GM21786 (cell line): ENCODE results near the gene DSCAML1.

Source experiments
- ATAC-seq: cut with Tn5 transposase; IDR thresholded peaks from one replicate; pipeline ENCODE4 v1.9.1; 2021; ENCODE audit not compliant: unreplicated experiment

Gene DSCAML1

GRCh38 chr11:117535201-117535849 is 261.7 kb downstream of the DSCAML1 start:
- ATAC-seq: no peak

GRCh38 chr11:117532568-117532967 is 264.4 kb downstream of the DSCAML1 start:
- no peak for ATAC-seq

- ATAC-seq: no peak
These were observed 267.2 kb downstream of the DSCAML1 start for GRCh38 chr11:117529816-117530215.

- ATAC-seq: no peak
These were observed 268.8 kb downstream of the DSCAML1 start for GRCh38 chr11:117528097-117528721.

- ATAC-seq: no peak
These were observed 269.7 kb downstream of the DSCAML1 start for GRCh38 chr11:117527271-117527670.

- no peak for ATAC-seq
These were observed 271.0 kb downstream of the DSCAML1 start for GRCh38 chr11:117525866-117526542.

GRCh38 chr11:117524468-117525183 is 272.4 kb downstream of the DSCAML1 start:
- ATAC-seq: no peak

GRCh38 chr11:117523680-117524079 is 273.3 kb downstream of the DSCAML1 start:
- no peak for ATAC-seq

GRCh38 chr11:117521974-117522373 is 275.0 kb downstream of the DSCAML1 start:
- no peak for ATAC-seq

- ATAC-seq: no peak
These were observed 276.1 kb downstream of the DSCAML1 start for GRCh38 chr11:117520966-117521365.

GRCh38 chr11:117520201-117520600 is 276.8 kb downstream of the DSCAML1 start:
- no peak for ATAC-seq

GRCh38 chr11:117519590-117519989 is 277.4 kb downstream of the DSCAML1 start:
- no peak for ATAC-seq

GRCh38 chr11:117519170-117519569 is 277.8 kb downstream of the DSCAML1 start:
- ATAC-seq: no peak

GRCh38 chr11:117518455-117518854 is 278.6 kb downstream of the DSCAML1 start:
- no peak for ATAC-seq

- ATAC-seq: no peak
These were observed 279.9 kb downstream of the DSCAML1 start for GRCh38 chr11:117517097-117517496.

- ATAC-seq: no peak
These were observed 280.9 kb downstream of the DSCAML1 start for GRCh38 chr11:117515892-117516787.

GRCh38 chr11:117514256-117514655 is 282.8 kb downstream of the DSCAML1 start:
- ATAC-seq: no peak

- no peak for ATAC-seq
These were observed 283.4 kb downstream of the DSCAML1 start for GRCh38 chr11:117513666-117514065.

GRCh38 chr11:117511931-117512539 is 285.0 kb downstream of the DSCAML1 start:
- no peak for ATAC-seq

GRCh38 chr11:117511483-117511930 is 285.5 kb downstream of the DSCAML1 start:
- no peak for ATAC-seq
